Measurements from ENCODE around the gene DDT.
"Not testable (repeated sequence)": the region's sequence is repeated elsewhere in the genome, so short reads cannot be mapped to it uniquely, and the experiment has no call there.

Gene DDT

GRCh38 chr22:23974345-23974744 is at the start of gene DDT:
Gene DDT (minus strand): TSS chr22:23974441. CDS start chr22:23974414, 27 bp downstream.
- not testable (repeated sequence) for DNase-seq (ENCODE audit: low read depth in 2 of 3, low spot score in 1 of 3)

DNA sequence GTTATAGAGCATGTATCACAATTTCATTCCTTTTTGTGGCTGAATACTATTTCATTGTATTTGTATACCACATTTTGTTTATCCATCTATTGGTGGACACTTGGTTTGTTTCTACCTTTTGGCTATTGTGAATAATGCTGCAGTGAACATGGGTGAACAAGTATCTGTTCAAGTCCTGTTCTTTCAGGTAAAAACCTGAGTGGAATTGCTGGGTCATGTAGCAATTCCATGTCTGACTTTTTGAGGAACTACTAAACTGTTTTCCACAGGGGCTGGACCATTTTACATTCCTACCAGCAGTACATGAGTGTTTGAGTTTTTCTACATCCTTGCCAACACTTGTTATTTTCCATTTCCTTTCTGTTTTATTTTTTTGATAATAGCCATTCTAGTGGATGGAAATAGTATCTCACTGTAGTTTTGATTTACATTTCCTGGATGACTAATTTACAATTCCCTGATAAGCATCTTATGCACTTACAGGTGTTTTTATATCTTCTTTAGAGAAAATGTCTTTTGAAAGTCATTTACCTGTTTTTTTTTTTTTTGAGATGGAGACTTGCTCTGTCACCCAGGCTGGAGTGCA is 49.1 kb upstream of the DDT start:
- DNase-seq (ENCODE audit: low read depth in 2 of 3, low spot score in 1 of 3): no peak

DNA sequence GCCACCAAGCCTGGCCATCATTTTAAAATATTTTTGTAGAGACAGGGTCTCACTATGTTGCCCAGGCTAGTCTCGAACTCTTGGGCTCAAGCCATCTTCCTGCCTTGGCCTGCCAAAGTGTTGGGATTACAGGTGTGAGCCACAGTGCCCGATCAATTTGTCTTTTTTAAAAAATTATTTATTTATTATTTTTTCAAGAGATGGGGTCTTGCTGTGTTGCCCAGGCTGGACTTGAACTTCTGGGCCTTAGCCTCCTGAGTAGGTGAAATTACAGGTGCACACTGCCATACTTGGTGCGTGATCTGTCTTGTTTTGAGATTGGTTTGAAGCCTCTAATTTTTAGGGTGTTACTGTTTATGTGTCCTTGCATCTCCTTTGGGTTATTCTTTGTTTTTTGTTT is 47.1 kb upstream of the DDT start:
- no peak for DNase-seq (ENCODE audit: low read depth in 2 of 3, low spot score in 1 of 3)

- no peak for DNase-seq (ENCODE audit: low read depth in 2 of 3, low spot score in 1 of 3)
These were observed 41.9 kb upstream of the DDT start for GRCh38 chr22:24016156-24016555.

DNA sequence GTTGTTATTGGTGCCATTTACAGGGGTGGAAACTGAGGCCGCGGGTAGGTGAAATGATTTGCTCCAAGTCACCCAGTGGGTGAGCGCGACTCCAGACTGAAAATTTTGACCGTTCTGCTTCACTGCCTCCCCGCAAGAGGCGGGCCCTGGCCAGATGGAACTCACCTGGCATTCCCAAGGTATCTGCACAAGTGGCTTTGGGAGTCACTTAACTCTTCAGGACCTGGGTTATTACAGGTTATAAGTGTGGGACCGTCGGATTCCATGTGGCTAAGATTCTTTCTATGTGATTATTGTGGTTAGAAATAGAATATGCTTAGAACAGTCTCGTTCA is 37.5 kb upstream of the DDT start:
- DNase-seq (ENCODE audit: low read depth in 2 of 3, low spot score in 1 of 3): no peak

DNA sequence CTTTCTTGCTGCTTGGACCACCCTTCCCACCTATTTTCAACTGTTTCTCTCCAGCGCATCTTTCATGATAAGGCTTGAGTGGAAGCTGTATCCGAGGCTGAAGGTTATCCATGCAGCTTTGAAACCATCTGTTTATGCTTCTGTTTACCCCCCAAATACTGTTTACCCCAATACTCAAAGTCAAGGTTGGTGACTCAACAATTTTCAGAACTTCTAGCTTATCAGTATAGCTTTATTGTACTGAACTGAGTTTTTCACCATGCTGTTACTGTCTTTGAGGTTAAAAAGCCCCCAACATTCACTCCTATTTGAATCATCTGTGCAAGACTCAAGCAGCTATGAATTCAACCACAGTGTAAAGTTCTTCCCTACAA is 35.8 kb upstream of the DDT start:
- no peak for DNase-seq (ENCODE audit: low read depth in 2 of 3, low spot score in 1 of 3)

DNA sequence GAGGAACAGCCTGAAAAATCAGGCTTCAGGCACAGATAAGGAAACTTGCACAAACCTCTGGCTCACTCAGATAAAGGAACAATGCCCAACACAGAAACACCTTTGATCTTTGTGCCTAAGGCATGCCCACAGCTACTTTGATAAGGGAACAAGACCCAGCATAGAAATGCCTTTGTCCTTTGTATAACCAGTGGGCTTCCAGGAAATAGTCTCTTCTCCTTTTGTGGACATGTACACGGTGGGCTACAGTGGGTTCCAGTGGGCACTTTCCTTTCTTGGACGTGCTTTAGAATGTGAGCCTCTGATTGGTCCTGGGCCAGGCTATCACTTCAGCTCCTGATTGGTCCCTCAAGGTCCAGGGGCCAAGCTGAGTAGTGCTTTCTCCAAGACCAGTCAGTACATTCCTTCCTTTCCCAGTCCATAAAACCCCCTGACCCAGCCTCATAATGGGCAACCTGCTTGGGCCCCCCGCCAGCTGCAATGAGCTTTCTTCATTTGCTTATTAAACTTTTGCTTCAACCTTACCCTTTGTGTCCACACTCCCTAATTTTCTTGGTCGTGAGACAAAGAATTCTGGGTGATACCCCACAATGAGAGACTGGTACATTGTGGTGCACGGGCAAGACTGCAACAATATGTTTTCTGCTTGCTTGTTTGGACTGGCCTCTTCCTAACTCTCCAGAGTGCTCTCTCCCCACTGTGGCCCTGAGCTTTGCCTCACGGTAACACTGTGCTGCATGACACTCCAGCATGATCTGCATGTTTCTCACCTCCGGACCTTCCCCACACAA is 35.2 kb upstream of the DDT start:
- no peak for DNase-seq (ENCODE audit: low read depth in 2 of 3, low spot score in 1 of 3)

DNA sequence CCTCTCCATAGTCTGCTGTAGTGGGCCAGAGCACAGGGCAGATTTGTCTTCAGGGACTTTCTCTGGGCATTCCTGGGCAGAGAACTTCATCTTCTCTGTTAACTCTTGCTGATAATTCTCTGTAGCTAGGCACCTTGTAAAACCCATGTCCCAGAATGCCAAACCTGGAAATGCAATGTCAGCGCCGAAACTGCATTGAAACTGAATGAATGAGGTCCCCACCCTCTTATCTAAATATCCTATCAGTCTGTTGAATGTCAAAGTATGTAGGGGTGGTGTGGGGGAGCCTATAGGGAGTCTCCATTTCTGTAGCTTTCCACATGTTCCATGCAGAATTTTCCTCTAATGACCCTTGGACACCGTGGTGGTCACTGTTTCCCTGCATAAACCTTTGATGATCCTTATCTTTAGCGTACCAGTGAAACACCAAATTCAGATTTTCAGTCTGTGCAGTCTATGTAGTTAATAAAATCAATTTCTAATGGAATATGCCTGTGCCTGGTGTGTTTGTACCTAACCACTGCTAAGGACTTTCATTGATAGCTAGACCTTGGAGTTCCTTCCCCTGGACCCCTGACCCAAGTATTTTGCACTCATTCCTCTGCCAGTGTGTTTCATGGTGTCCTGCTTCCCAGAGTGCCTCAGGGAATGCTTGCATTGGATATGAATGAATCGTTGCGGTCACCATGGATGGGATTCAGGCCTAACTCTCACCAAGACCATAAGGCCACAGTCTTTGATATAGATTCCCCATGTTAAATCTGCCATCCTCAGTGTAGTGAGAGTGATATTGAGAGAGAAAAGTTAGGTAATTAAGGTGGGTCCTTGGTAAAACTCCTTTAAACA is 34.4 kb upstream of the DDT start:
- no peak for DNase-seq (ENCODE audit: low read depth in 2 of 3, low spot score in 1 of 3)

GRCh38 chr22:24008022-24008283 is 33.7 kb upstream of the DDT start:
- DNase-seq (ENCODE audit: low read depth in 2 of 3, low spot score in 1 of 3): no peak

GRCh38 chr22:24007253-24008021 is 33.2 kb upstream of the DDT start:
- no peak for DNase-seq (ENCODE audit: low read depth in 2 of 3, low spot score in 1 of 3)

GRCh38 chr22:24006914-24007214 is 32.6 kb upstream of the DDT start:
- DNase-seq (ENCODE audit: low read depth in 2 of 3, low spot score in 1 of 3): no peak

- DNase-seq (ENCODE audit: low read depth in 2 of 3, low spot score in 1 of 3): no peak
These were observed 32.1 kb upstream of the DDT start for GRCh38 chr22:24006207-24006913.

- DNase-seq (ENCODE audit: low read depth in 2 of 3, low spot score in 1 of 3): no peak
These were observed 31.0 kb upstream of the DDT start, which contains the start of gene GSTT4 for GRCh38 chr22:24005201-24005600. Gene GSTT4 (minus strand): TSS chr22:24005453. CDS start chr22:24005356, 97 bp downstream.

DNA sequence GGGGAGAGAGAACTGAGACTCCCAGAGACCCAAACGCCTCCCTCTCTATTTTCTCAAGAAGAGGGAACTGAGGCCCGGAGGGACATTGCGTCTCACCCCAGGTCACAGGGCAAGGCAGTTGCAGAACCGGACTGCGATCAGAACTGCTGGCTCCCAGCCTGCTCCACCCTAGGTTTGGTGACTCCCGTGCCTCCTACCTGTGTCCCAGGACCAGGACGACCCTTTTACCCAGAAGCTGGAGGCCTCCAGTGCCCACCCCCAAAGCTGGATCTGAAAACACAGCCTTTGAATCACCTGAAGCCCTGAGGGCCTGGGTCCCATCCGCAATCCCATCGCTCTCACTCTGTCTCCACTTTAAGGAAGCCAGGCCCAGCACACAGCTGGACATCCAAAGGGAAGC is 29.6 kb upstream of the DDT start:
- no peak for DNase-seq (ENCODE audit: low read depth in 2 of 3, low spot score in 1 of 3)

- no peak for DNase-seq (ENCODE audit: low read depth in 2 of 3, low spot score in 1 of 3)
These were observed 28.6 kb upstream of the DDT start for GRCh38 chr22:24002851-24003250.

DNA sequence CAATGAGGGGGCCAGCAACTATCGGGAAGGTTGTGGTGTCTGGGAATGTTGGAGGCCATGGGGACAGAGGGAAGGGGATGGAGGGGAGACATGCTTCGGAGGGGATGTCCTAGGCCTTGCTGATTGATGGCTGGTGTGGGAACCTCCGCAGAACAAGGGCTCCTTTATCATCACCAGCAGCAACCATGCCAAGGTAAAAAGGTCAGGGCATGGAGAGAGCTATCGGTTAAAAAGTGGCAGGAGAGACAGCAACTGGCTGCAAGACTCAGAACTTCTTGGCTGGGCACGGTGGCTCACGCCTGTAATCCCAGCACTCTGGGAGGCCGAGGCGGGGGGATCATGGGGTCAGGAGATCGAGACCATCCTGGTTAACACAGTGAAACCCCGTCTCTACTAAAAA is 28.0 kb upstream of the DDT start:
- DNase-seq (ENCODE audit: low read depth in 2 of 3, low spot score in 1 of 3): no peak

DNA sequence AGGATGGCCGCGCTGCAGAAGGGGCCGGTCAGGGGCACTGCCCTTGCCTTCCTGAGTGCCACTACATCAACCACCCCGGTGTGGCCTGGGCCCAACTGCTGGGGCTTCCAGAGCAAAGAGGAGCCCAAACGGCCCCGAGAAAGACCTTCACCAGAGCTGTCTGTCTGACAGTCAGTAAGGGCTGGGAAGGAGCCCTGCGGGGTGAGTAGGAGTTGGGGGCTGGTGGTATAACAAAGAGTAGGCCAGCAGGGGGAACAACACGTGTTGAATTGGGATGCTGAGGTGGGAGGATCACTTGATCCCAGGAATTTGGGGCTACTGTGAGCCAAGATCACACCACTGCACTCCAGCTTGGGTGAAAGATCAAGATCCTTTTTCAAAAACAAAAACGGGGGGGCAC is 27.1 kb upstream of the DDT start:
- no peak for DNase-seq (ENCODE audit: low read depth in 2 of 3, low spot score in 1 of 3)

DNA sequence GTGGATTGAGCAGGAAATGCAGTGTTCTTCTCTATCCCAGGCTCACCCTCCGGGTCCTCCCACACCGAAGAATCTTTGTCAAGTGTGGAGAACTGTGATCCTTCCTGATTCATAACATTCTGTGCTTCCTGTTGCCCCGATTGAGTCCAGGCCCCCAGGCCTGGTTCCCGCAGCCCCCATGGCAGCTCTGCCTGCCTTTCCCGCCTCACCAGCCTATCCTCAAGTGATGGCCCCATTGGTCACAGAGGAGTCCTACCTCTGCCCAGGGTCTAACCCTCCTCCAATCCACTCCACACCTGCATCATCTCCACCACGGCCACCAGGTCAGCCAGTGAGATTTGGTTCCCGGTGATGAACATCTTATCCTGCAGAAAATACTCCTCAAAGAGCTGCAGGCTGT is 25.5 kb upstream of the DDT start:
- not testable (repeated sequence) for DNase-seq (ENCODE audit: low read depth in 2 of 3, low spot score in 1 of 3)

DNA sequence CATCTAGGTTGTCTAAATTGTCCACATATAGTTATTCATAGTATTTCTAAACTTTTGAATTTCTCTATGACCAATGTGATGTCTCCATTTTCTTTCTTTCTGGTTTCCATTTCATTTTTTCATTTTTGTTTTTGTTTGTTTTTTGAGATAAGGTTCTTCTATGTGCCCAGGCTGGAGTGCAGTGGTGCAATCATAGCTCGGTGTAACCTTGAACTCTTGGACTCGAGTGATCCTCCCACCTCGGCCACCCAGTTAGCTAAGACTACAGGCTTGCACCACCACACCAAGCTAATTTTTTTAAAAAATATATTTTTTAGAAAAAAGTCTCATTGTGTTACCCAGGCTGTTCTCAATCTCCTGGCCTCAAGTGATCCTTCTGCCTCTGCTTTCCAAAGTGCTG is 22.9 kb upstream of the DDT start:
- no peak for DNase-seq (ENCODE audit: low read depth in 2 of 3, low spot score in 1 of 3)

GRCh38 chr22:23993581-23994177 is 19.4 kb upstream of the DDT start:
- not testable (repeated sequence) for DNase-seq (ENCODE audit: low read depth in 2 of 3, low spot score in 1 of 3)

GRCh38 chr22:23993080-23993479 is 18.8 kb upstream of the DDT start:
- not testable (repeated sequence) for DNase-seq (ENCODE audit: low read depth in 2 of 3, low spot score in 1 of 3)
